ENCODE data around the gene TBC1D5. TPM values are rescaled to one million over a fixed set of nuclear protein-coding genes. Genes with fewer than 3 reads are reported as not detected.
"Not testable (repeated sequence)": the region's sequence is repeated elsewhere in the genome, so short reads cannot be mapped to it uniquely, and the experiment has no call there.

The TBC1D5 gene
- total RNA-seq, 1 experiment from 2014 or later = 36.4 TPM

GRCh38 chr3:17733215-17733614 is 9.2 kb downstream of the TBC1D5 start:
- no peaks in the 10 kb centered on the region for H3K27me3 Mint-ChIP-seq (ENCODE audit: insufficient read depth, unreplicated experiment)
- POLR2A ChIA-PET = no interaction called here
- BruUV-seq (replicated peaks) = no TSS peak

GRCh38 chr3:17730318-17730967 is 12.0 kb downstream of the TBC1D5 start:
- CTCF ChIA-PET = no interaction called here
- H3K4me3 ChIP-seq (ENCODE audit: low read depth, low read length) = no peak overlapping the region
- H3K27me3 ChIP-seq (replicated peaks; ENCODE audit: control insufficient read depth, insufficient read depth, low read length) = no peaks in the 10 kb centered on the region
- BruUV-seq (replicated peaks) = no TSS peak
- no peaks in the 10 kb centered on the region for H3K4me1 ChIP-seq
- H3K9me3 ChIP-seq = peaks cover 7% of the 10 kb centered on the region; the same call in 1 of the 2 replicates
- no peaks in the 10 kb centered on the region for H3K36me3 ChIP-seq (ENCODE audit: control insufficient read depth, insufficient read depth, low read length)
- Mint-ChIP-seq H3K27me3 (ENCODE audit: insufficient read depth, unreplicated experiment) (no peaks in the 10 kb centered on the region), H3K27ac (ENCODE audit: unreplicated experiment) (no peak overlapping the region), H3K9me3 (ENCODE audit: unreplicated experiment) (no peaks in the 10 kb centered on the region), H3K36me3 (ENCODE audit: insufficient read depth, unreplicated experiment) (peaks cover 12% of the 10 kb centered on the region), H3K4me3 (ENCODE audit: unreplicated experiment) (no peak overlapping the region), H3K4me1 (ENCODE audit: low read depth, unreplicated experiment) (no peaks in the 10 kb centered on the region)
- intact Hi-C loops (cut with micrococcal nuclease; ENCODE audit: unreplicated experiment) = no loop called here
- no peak for TF ChIP-seq CTCF (IDR thresholded peaks at IDR 0.05; ENCODE audit: insufficient read depth in 1 of 2, low read depth in 1 of 2, low read length in 1 of 2, severe bottlenecking in 1 of 2, unreplicated experiment in 1 of 2)
- POLR2A ChIA-PET = no interaction called here
- DNase-seq = no peak

More at GRCh38 chr3:17733215-17733614, 9.2 kb downstream of the TBC1D5 start:
- Mint-ChIP-seq H3K9me3 (ENCODE audit: unreplicated experiment) (no peaks in the 10 kb centered on the region), H3K4me3 (ENCODE audit: unreplicated experiment) (no peak overlapping the region), H3K4me1 (ENCODE audit: low read depth, unreplicated experiment) (no peaks in the 10 kb centered on the region), H3K36me3 (ENCODE audit: insufficient read depth, unreplicated experiment) (peaks cover 6% of the 10 kb centered on the region), H3K27ac (ENCODE audit: unreplicated experiment) (no peak overlapping the region)
- intact Hi-C loops (cut with micrococcal nuclease; ENCODE audit: unreplicated experiment) = no loop called here
- no peaks in the 10 kb centered on the region for H3K36me3 ChIP-seq (ENCODE audit: control insufficient read depth, insufficient read depth, low read length)
- no peak for DNase-seq
- TF ChIP-seq CTCF (IDR thresholded peaks at IDR 0.05; ENCODE audit: insufficient read depth in 1 of 2, low read depth in 1 of 2, low read length in 1 of 2, severe bottlenecking in 1 of 2, unreplicated experiment in 1 of 2) = no peak
- H3K4me1 ChIP-seq = no peaks in the 10 kb centered on the region
- H3K9me3 ChIP-seq = no peaks in the 10 kb centered on the region
- H3K27me3 ChIP-seq (replicated peaks; ENCODE audit: control insufficient read depth, insufficient read depth, low read length) = no peaks in the 10 kb centered on the region
- CTCF ChIA-PET = no interaction called here
- no peak overlapping the region for H3K4me3 ChIP-seq (ENCODE audit: low read depth, low read length)

- H3K36me3 ChIP-seq (ENCODE audit: control insufficient read depth, insufficient read depth, low read length) = no peaks in the 10 kb centered on the region
- no peaks in the 10 kb centered on the region for H3K27me3 ChIP-seq (replicated peaks; ENCODE audit: control insufficient read depth, insufficient read depth, low read length)
- no peaks in the 10 kb centered on the region for H3K4me1 ChIP-seq
- Mint-ChIP-seq H3K4me3 (ENCODE audit: unreplicated experiment) (no peak overlapping the region), H3K36me3 (ENCODE audit: insufficient read depth, unreplicated experiment) (peaks cover 14% of the 10 kb centered on the region), H3K27ac (ENCODE audit: unreplicated experiment) (no peak overlapping the region), H3K4me1 (ENCODE audit: low read depth, unreplicated experiment) (no peaks in the 10 kb centered on the region), H3K9me3 (ENCODE audit: unreplicated experiment) (no peaks in the 10 kb centered on the region), H3K27me3 (ENCODE audit: insufficient read depth, unreplicated experiment) (no peaks in the 10 kb centered on the region)
- H3K4me3 ChIP-seq (ENCODE audit: low read depth, low read length) = no peak overlapping the region
- peaks cover 7% of the 10 kb centered on the region; the same call in 1 of the 2 replicates for H3K9me3 ChIP-seq
- no peak for TF ChIP-seq CTCF (IDR thresholded peaks at IDR 0.05; ENCODE audit: insufficient read depth in 1 of 2, low read depth in 1 of 2, low read length in 1 of 2, severe bottlenecking in 1 of 2, unreplicated experiment in 1 of 2)
- POLR2A ChIA-PET = no interaction called here
- no peak for DNase-seq
- BruUV-seq (replicated peaks) = no TSS peak
- CTCF ChIA-PET = no interaction called here
- intact Hi-C loops (cut with micrococcal nuclease; ENCODE audit: unreplicated experiment) = no loop called here
These were observed 16.1 kb downstream of the TBC1D5 start for GRCh38 chr3:17726313-17726712.

- DNase-seq; intact Hi-C loops (cut with micrococcal nuclease; ENCODE audit: unreplicated experiment); H3K27me3 Mint-ChIP-seq (ENCODE audit: insufficient read depth, unreplicated experiment); H3K27me3 ChIP-seq (replicated peaks; ENCODE audit: control insufficient read depth, insufficient read depth, low read length); H3K27ac Mint-ChIP-seq (ENCODE audit: unreplicated experiment); H3K9me3 Mint-ChIP-seq (ENCODE audit: unreplicated experiment); H3K4me1 ChIP-seq; H3K4me3 Mint-ChIP-seq (ENCODE audit: unreplicated experiment); H3K9me3 ChIP-seq; H3K4me1 Mint-ChIP-seq (ENCODE audit: low read depth, unreplicated experiment); CTCF ChIA-PET; BruUV-seq (replicated peaks); H3K36me3 ChIP-seq (ENCODE audit: control insufficient read depth, insufficient read depth, low read length); H3K4me3 ChIP-seq (ENCODE audit: low read depth, low read length); POLR2A ChIA-PET: not testable (repeated sequence)
- peaks cover 14% of the 10 kb centered on the region for H3K36me3 Mint-ChIP-seq (ENCODE audit: insufficient read depth, unreplicated experiment)
These were observed 16.6 kb downstream of the TBC1D5 start for GRCh38 chr3:17725844-17726243.
